ENCODE results near the gene MIOX. TPM values are rescaled to one million over a fixed set of nuclear protein-coding genes. Genes with fewer than 3 reads are reported as not detected.

Gene MIOX
- total and polyA plus RNA-seq, 2 of the 13 experiments (the other 11 are each of a cell fraction or from before 2014, with no cell fraction given): 1.5 to 2.9 TPM

- TF ChIP-seq, protein P1, sequence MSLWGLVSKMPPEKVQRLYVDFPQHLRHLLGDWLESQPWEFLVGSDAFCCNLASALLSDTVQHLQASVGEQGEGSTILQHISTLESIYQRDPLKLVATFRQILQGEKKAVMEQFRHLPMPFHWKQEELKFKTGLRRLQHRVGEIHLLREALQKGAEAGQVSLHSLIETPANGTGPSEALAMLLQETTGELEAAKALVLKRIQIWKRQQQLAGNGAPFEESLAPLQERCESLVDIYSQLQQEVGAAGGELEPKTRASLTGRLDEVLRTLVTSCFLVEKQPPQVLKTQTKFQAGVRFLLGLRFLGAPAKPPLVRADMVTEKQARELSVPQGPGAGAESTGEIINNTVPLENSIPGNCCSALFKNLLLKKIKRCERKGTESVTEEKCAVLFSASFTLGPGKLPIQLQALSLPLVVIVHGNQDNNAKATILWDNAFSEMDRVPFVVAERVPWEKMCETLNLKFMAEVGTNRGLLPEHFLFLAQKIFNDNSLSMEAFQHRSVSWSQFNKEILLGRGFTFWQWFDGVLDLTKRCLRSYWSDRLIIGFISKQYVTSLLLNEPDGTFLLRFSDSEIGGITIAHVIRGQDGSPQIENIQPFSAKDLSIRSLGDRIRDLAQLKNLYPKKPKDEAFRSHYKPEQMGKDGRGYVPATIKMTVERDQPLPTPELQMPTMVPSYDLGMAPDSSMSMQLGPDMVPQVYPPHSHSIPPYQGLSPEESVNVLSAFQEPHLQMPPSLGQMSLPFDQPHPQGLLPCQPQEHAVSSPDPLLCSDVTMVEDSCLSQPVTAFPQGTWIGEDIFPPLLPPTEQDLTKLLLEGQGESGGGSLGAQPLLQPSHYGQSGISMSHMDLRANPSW (CRISPR knock-in tag; IDR thresholded peaks at IDR 0.05; ENCODE audit: borderline replicate concordance): peak; percentile 80; the same call in 1 of the 2 replicates
- no peak for TF ChIP-seq ZFP36 (IDR thresholded peaks at IDR 0.05; ENCODE audit: borderline replicate concordance, low read depth, low read length, partially characterized antibody)
- 0 out of 2 replicates have a peak, but pooled peaks have one; percentile 54 for TF ChIP-seq STAT5B (CRISPR knock-in tag; IDR thresholded peaks at IDR 0.05)
- TF ChIP-seq RFX1 (IDR thresholded peaks at IDR 0.05): no peak
- TF ChIP-seq MYPOP (CRISPR knock-in tag; IDR thresholded peaks at IDR 0.05): peak; percentile 85
- TF ChIP-seq, protein P2, sequence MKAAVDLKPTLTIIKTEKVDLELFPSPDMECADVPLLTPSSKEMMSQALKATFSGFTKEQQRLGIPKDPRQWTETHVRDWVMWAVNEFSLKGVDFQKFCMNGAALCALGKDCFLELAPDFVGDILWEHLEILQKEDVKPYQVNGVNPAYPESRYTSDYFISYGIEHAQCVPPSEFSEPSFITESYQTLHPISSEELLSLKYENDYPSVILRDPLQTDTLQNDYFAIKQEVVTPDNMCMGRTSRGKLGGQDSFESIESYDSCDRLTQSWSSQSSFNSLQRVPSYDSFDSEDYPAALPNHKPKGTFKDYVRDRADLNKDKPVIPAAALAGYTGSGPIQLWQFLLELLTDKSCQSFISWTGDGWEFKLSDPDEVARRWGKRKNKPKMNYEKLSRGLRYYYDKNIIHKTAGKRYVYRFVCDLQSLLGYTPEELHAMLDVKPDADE (CRISPR knock-in tag; IDR thresholded peaks at IDR 0.05): no peak; the same call in 1 of the 2 replicates
- peak; percentile 56; the same call in 1 of the 2 replicates for TF ChIP-seq ZNF616 (CRISPR knock-in tag; IDR thresholded peaks at IDR 0.05; ENCODE audit: low read depth)
- TF ChIP-seq NR2C2 (CRISPR knock-in tag; IDR thresholded peaks at IDR 0.05; ENCODE audit: borderline replicate concordance): peak; percentile 21; the same call in 1 of the 2 replicates
- peak; percentile 22; the same call in 1 of the 2 replicates for TF ChIP-seq HOXD1 (CRISPR knock-in tag; IDR thresholded peaks at IDR 0.05)
- TF ChIP-seq HNRNPK (IDR thresholded peaks at IDR 0.05; ENCODE audit: low read depth, low read length, poor library complexity, severe bottlenecking): no peak
- TF ChIP-seq, protein P3, sequence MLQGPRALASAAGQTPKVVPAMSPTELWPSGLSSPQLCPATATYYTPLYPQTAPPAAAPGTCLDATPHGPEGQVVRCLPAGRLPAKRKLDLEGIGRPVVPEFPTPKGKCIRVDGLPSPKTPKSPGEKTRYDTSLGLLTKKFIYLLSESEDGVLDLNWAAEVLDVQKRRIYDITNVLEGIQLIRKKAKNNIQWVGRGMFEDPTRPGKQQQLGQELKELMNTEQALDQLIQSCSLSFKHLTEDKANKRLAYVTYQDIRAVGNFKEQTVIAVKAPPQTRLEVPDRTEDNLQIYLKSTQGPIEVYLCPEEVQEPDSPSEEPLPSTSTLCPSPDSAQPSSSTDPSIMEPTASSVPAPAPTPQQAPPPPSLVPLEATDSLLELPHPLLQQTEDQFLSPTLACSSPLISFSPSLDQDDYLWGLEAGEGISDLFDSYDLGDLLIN (CRISPR knock-in tag; IDR thresholded peaks at IDR 0.05; ENCODE audit: borderline replicate concordance): peak; percentile 47; the same call in 1 of the 2 replicates
- TF ChIP-seq, protein P4, sequence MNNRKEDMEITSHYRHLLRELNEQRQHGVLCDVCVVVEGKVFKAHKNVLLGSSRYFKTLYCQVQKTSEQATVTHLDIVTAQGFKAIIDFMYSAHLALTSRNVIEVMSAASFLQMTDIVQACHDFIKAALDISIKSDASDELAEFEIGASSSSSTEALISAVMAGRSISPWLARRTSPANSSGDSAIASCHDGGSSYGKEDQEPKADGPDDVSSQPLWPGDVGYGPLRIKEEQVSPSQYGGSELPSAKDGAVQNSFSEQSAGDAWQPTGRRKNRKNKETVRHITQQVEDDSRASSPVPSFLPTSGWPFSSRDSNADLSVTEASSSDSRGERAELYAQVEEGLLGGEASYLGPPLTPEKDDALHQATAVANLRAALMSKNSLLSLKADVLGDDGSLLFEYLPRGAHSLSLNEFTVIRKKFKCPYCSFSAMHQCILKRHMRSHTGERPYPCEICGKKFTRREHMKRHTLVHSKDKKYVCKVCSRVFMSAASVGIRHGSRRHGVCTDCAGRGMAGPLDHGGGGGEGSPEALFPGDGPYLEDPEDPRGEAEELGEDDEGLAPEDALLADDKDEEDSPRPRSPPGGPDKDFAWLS (CRISPR knock-in tag; IDR thresholded peaks at IDR 0.05; ENCODE audit: borderline replicate concordance): no peak
- peak; percentile 94 for TF ChIP-seq ZNF501 (CRISPR knock-in tag; IDR thresholded peaks at IDR 0.05)
- TF ChIP-seq, protein P5, sequence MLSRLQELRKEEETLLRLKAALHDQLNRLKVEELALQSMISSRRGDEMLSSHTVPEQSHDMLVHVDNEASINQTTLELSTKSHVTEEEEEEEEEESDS (CRISPR knock-in tag; IDR thresholded peaks at IDR 0.05; ENCODE audit: borderline replicate concordance): peak; percentile 47; the same call in 1 of the 2 replicates
- no peak; the same call in none of the 2 replicates for TF ChIP-seq CSRNP1 (CRISPR knock-in tag; IDR thresholded peaks at IDR 0.05)
- TF ChIP-seq ZNF333 (CRISPR knock-in tag; IDR thresholded peaks at IDR 0.05; ENCODE audit: borderline replicate concordance): no peak; the same call in 1 of the 2 replicates
- no peak; the same call in 1 of the 2 replicates for TF ChIP-seq MEF2D (CRISPR knock-in tag; IDR thresholded peaks at IDR 0.05)
Observed at GRCh38 chr22:50525104-50525857, 38.6 kb downstream of the MIOX start, which contains the start of gene SCO2 (continued).
